ENCODE measurements around the gene DNAL1.

GRCh38 chr14:73724696-73725095, 79.9 kb downstream of the DNAL1 start:
- no peak for TF ChIP-seq CTCF (optimal IDR thresholded peaks at IDR 0.05 in 1 of 3, IDR thresholded peaks at IDR 0.05 in 1 of 3, conservative IDR thresholded peaks at IDR 0.05 in 1 of 3; ENCODE audit: extremely low read depth in 1 of 3, insufficient read depth in 2 of 3, low read length in 3 of 3)
- no peak for TF ChIP-seq EZH2 (IDR thresholded peaks at IDR 0.05; ENCODE audit: low read length)

Measured in keratinocyte (primary cell).